ENCODE data around the gene CLGN. TPM values are rescaled to one million over a fixed set of nuclear protein-coding genes. Genes with fewer than 3 reads are reported as not detected.

Gene CLGN
- total and polyA plus RNA-seq, 10 of the 15 experiments (the other 5 are each of a cell fraction or from before 2014, with no cell fraction given): 0.11 to 1.0 (median 0.62) TPM

DNA sequence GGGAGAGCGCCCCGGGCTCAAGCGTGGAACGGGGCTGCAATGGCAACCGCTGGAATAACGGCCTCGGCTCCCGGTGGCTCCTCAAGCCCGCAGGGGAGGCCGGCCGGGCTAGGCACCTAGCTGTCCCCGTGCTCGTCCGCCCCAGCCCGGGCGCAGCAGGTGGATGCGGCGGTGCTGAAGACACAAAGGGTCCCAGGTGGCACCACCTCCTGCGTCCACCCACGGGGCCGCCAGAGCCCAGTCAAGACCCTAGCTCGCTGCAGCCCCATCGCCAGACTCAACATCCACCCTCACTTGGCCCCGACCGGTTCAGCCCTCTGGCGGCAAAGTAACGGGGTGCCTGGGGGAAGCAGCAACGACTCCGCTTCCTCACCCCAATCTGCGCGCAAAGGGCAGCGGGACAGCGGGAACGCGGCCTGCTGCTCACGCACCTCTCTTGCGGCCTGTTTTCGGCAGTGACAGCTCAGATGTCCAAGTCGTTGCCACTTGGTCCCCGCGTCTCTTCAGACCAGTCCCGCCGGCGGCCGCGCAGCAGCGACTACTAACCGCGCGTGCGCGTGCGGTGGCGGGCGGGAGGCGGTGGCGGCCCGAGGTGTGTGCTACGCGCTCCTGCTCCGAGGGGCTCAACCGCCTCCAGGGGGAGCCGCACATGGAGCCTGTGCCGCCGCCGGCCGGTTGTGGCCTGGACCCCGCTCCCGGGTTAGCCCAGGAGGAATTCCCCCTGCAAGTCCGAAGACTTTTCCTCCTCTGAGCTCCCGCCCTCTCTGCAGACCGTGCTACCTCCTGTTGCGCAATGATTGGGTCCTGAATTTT, at the start of gene CLGN (continued):
- TF ChIP-seq HDAC6 (IDR thresholded peaks at IDR 0.05; ENCODE audit: unreplicated experiment): peak; percentile 84

DNA sequence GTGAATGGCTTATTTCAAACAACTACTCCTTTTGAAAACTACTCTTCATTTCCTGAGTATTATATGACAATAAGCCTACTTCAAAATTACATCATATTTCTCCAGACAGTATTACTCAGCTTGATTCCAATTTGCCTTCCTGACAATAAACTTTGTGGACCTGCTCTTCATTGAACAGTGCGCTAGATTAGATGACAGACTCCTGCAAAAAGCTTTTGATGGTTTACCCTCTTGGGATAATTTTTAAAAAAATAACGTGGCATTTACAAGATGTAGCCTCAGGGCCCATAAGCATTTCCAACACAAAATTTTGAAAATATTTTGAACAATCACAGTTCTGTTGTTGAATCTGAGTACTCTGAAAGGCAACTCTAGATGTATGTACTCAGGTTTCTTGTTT, 44.7 kb upstream of the CLGN start:
- no peaks in the 10 kb centered on the region for H3K27me3 ChIP-seq (replicated peaks in 1 of 2; ENCODE audit: control insufficient read depth in 2 of 2, insufficient read depth in 2 of 2, low read length in 1 of 2)
- H4K20me1 ChIP-seq (ENCODE audit: control insufficient read depth, insufficient read depth): no peaks in the 10 kb centered on the region
- SMC1A ChIA-PET (ENCODE audit: uncharacterized antibody, unreplicated experiment): no interaction called here
- no peak overlapping the region for H3K27ac ChIP-seq (ENCODE audit: control insufficient read depth, insufficient read depth)
- H3K79me2 ChIP-seq (ENCODE audit: control insufficient read depth, insufficient read depth, low read length): no peaks in the 10 kb centered on the region
- no peak for TF ChIP-seq NR2C1 (IDR thresholded peaks at IDR 0.05)
- TF ChIP-seq, protein P1, sequence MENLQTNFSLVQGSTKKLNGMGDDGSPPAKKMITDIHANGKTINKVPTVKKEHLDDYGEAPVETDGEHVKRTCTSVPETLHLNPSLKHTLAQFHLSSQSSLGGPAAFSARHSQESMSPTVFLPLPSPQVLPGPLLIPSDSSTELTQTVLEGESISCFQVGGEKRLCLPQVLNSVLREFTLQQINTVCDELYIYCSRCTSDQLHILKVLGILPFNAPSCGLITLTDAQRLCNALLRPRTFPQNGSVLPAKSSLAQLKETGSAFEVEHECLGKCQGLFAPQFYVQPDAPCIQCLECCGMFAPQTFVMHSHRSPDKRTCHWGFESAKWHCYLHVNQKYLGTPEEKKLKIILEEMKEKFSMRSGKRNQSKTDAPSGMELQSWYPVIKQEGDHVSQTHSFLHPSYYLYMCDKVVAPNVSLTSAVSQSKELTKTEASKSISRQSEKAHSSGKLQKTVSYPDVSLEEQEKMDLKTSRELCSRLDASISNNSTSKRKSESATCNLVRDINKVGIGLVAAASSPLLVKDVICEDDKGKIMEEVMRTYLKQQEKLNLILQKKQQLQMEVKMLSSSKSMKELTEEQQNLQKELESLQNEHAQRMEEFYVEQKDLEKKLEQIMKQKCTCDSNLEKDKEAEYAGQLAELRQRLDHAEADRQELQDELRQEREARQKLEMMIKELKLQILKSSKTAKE (IDR thresholded peaks at IDR 0.05; ENCODE audit: low read depth, poor library complexity, severe bottlenecking): no peak
- TF ChIP-seq, protein P2, sequence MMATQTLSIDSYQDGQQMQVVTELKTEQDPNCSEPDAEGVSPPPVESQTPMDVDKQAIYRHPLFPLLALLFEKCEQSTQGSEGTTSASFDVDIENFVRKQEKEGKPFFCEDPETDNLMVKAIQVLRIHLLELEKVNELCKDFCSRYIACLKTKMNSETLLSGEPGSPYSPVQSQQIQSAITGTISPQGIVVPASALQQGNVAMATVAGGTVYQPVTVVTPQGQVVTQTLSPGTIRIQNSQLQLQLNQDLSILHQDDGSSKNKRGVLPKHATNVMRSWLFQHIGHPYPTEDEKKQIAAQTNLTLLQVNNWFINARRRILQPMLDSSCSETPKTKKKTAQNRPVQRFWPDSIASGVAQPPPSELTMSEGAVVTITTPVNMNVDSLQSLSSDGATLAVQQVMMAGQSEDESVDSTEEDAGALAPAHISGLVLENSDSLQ (IDR thresholded peaks at IDR 0.05): no peak
- TF ChIP-seq NFYB (IDR thresholded peaks at IDR 0.05; ENCODE audit: insufficient read depth, low read depth, low read length): no peak
- TF ChIP-seq KDM1A (IDR thresholded peaks at IDR 0.05; ENCODE audit: borderline replicate concordance): no peak
- TF ChIP-seq CHD4 (IDR thresholded peaks at IDR 0.05): no peak
- no peak for TF ChIP-seq YBX1 (IDR thresholded peaks at IDR 0.05)
- TF ChIP-seq ZNF274 (IDR thresholded peaks at IDR 0.05; ENCODE audit: insufficient read depth, insufficient read length): no peak
- TF ChIP-seq RB1 (IDR thresholded peaks at IDR 0.05; ENCODE audit: borderline replicate concordance): no peak
- TF ChIP-seq, protein P3, sequence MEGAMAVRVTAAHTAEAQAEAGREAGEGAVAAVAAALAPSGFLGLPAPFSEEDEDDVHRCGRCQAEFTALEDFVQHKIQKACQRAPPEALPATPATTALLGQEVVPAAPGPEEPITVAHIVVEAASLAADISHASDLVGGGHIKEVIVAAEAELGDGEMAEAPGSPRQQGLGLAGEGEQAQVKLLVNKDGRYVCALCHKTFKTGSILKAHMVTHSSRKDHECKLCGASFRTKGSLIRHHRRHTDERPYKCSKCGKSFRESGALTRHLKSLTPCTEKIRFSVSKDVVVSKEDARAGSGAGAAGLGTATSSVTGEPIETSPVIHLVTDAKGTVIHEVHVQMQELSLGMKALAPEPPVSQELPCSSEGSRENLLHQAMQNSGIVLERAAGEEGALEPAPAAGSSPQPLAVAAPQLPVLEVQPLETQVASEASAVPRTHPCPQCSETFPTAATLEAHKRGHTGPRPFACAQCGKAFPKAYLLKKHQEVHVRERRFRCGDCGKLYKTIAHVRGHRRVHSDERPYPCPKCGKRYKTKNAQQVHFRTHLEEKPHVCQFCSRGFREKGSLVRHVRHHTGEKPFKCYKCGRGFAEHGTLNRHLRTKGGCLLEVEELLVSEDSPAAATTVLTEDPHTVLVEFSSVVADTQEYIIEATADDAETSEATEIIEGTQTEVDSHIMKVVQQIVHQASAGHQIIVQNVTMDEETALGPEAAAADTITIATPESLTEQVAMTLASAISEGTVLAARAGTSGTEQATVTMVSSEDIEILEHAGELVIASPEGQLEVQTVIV (IDR thresholded peaks at IDR 0.05; ENCODE audit: borderline replicate concordance, partially characterized antibody): no peak
- TF ChIP-seq, protein P4, sequence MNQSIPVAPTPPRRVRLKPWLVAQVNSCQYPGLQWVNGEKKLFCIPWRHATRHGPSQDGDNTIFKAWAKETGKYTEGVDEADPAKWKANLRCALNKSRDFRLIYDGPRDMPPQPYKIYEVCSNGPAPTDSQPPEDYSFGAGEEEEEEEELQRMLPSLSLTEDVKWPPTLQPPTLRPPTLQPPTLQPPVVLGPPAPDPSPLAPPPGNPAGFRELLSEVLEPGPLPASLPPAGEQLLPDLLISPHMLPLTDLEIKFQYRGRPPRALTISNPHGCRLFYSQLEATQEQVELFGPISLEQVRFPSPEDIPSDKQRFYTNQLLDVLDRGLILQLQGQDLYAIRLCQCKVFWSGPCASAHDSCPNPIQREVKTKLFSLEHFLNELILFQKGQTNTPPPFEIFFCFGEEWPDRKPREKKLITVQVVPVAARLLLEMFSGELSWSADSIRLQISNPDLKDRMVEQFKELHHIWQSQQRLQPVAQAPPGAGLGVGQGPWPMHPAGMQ (IDR thresholded peaks at IDR 0.05; ENCODE audit: borderline replicate concordance): no peak
- intact Hi-C loops (cut with micrococcal nuclease; ENCODE audit: unreplicated experiment) (no loop called here), in situ Hi-C loops (cut with MboI) (no loop called here)
- no peaks in the 10 kb centered on the region for H3K4me1 ChIP-seq (ENCODE audit: control insufficient read depth, insufficient read depth, low read length)
- H3K4me3 ChIP-seq: no peak overlapping the region
- POLR2A ChIA-PET: no interaction called here
- H2AFZ ChIP-seq (ENCODE audit: control insufficient read depth, low read depth, low read length): no peak overlapping the region
- H3K9me3 ChIP-seq (replicated peaks; ENCODE audit: control insufficient read depth, insufficient read depth, low read length): no peaks in the 10 kb centered on the region
- DNase-seq (ENCODE audit: low read depth, low spot score) (no peak), ATAC-seq (no peak), FAIRE-seq (no peak)
- H3K36me3 ChIP-seq (ENCODE audit: control insufficient read depth in 2 of 2, insufficient read depth in 2 of 2, low read length in 1 of 2): no peaks in the 10 kb centered on the region
- CTCF ChIA-PET: no interaction called here
- WGBS (ENCODE audit: insufficient coverage, insufficient replicate concordance, low lambda C conversion rate, missing lambda C conversion rate): 44% methylated on average over 2 of the region's 2 CpGs
- RAD21 ChIA-PET (ENCODE audit: unreplicated experiment): no interaction called here
- no TSS peak for BruUV-seq (replicated peaks)
- no peak overlapping the region for H3K4me2 ChIP-seq (ENCODE audit: control insufficient read depth, insufficient read depth)
- no peak overlapping the region for H3K9ac ChIP-seq (ENCODE audit: control insufficient read depth, insufficient read depth, low read length)
